IMR-90 (cell line): ENCODE data around the gene ASB16. TPM values are rescaled to one million over a fixed set of nuclear protein-coding genes. Genes with fewer than 3 reads are reported as not detected.
A peak's percentile ranks its signal among the peaks of the same experiment; 100 is the strongest.

Experiments
- ATAC-seq: fragments of 200-7000 bp; cut with Tn5 transposase; 2 replicates; pipeline ENCODE4 v1.9.1; 2020; ENCODE audit warnings: low read depth, mild to moderate bottlenecking, moderate library complexity
- BruUV-seq: library from RNA; stranded (reverse); fragments of 400-500 nt; replicated peaks from 2 replicates; lab custom pipeline; 2021; lab: Mats Ljungman, UMichigan
- CTCF ChIA-PET: fragments of 300-600 bp; formaldehyde crosslinking; extraction: SDS; loops from one replicate; lab custom pipeline; 2021; ENCODE audit warnings: antibody characterized with exemption; lab: Yijun Ruan, JAX
- POLR2A ChIA-PET: fragments of 300-600 bp; sonication (Branson Sonifier 250); formaldehyde crosslinking; loops from one replicate; lab custom pipeline; 2022; ENCODE audit warnings: antibody characterized with exemption; ENCODE audit not compliant: unreplicated experiment; lab: Charles Lee
- DNase-seq: peaks from one replicate; pipeline ENCODE4 v3.0.0; 2013
- H2AFZ ChIP-seq: replicated peaks from 2 replicates; pipeline ENCODE3; 2013; ENCODE audit warnings: low read length, mild to moderate bottlenecking; ENCODE audit not compliant: poor library complexity
- H2AK5ac ChIP-seq: 2 replicates; pipeline ENCODE4 v1.6.1; 2013; ENCODE audit warnings: low read depth, low read length, inconsistent platforms
- H2AK9ac ChIP-seq: replicated peaks from 2 replicates; pipeline ENCODE3; 2013; ENCODE audit warnings: mild to moderate bottlenecking, low read depth, low read length, moderate library complexity; ENCODE audit not compliant: poor library complexity
- H2BK120ac ChIP-seq: 2 replicates; pipeline ENCODE4 v1.6.1; 2013; ENCODE audit warnings: low read depth, low read length, inconsistent platforms
- H2BK15ac ChIP-seq: 3 replicates; pipeline ENCODE4 v1.6.1; 2013; ENCODE audit warnings: low read depth, low read length, inconsistent platforms
- H2BK20ac ChIP-seq: 2 replicates; pipeline ENCODE4 v1.6.1; 2013; ENCODE audit warnings: low read depth, mild to moderate bottlenecking, inconsistent platforms, low read length, moderate library complexity
- H2BK5ac ChIP-seq: 2 replicates; pipeline ENCODE4 v1.6.1; 2013; ENCODE audit warnings: mild to moderate bottlenecking, low read depth, low read length, inconsistent platforms; ENCODE audit not compliant: poor library complexity, severe bottlenecking
- H3K14ac ChIP-seq: replicated peaks from 2 replicates; pipeline ENCODE4 v1.6.1; 2013; ENCODE audit warnings: low read depth, low read length, inconsistent platforms
- H3K18ac ChIP-seq: 2 replicates; pipeline ENCODE4 v1.6.1; 2013; ENCODE audit warnings: low read depth, low read length, control low read depth
- H3K23ac ChIP-seq: 2 replicates; pipeline ENCODE4 v1.6.1; 2013; ENCODE audit warnings: low read depth, low read length, inconsistent platforms
- H3K27ac ChIP-seq: 2 replicates; pipeline ENCODE4 v1.5.1; 2013; ENCODE audit warnings: mild to moderate bottlenecking, control low read depth, low read length; ENCODE audit not compliant: insufficient read depth
- H3K27me3 ChIP-seq: 2 replicates; pipeline ENCODE4 v1.6.1; 2013; ENCODE audit warnings: low read length; ENCODE audit not compliant: control insufficient read depth, insufficient read depth
- H3K36me3 ChIP-seq: 2 replicates; pipeline ENCODE4 v1.6.1; 2013; ENCODE audit warnings: low read length, mixed read lengths; ENCODE audit not compliant: control insufficient read depth, insufficient read depth
- H3K4ac ChIP-seq: 2 replicates; pipeline ENCODE4 v1.6.1; 2013; ENCODE audit warnings: low read depth, low read length, inconsistent platforms
- H3K4me1 ChIP-seq: 2 replicates; pipeline ENCODE4 v1.6.1; 2013; ENCODE audit warnings: low read length, mixed read lengths; ENCODE audit not compliant: control insufficient read depth, insufficient read depth
- H3K4me2 ChIP-seq: 2 replicates; pipeline ENCODE4 v1.6.1; 2013; ENCODE audit warnings: low read depth, mild to moderate bottlenecking, control low read depth, low read length, moderate library complexity
- H3K4me3 ChIP-seq: 2 replicates; pipeline ENCODE4 v1.5.1; 2013; ENCODE audit warnings: low read depth, mild to moderate bottlenecking, control low read depth, low read length, moderate library complexity; ENCODE audit not compliant: insufficient read depth
- H3K56ac ChIP-seq: 2 replicates; pipeline ENCODE4 v1.6.1; 2013; ENCODE audit warnings: low read length, inconsistent platforms; ENCODE audit not compliant: insufficient read depth; ENCODE audit errors: extremely low read depth
- H3K79me1 ChIP-seq, 2 experiments: 2 replicates each; pipeline ENCODE4 v1.6.1; 2013; ENCODE audit warnings: low read length in 2 of 2, inconsistent platforms in 1 of 2, low read depth in 1 of 2
- H3K9ac ChIP-seq: 2 replicates; pipeline ENCODE4 v1.6.1; 2013; ENCODE audit warnings: low read depth, low read length, control low read depth
- H3K9me1 ChIP-seq: 2 replicates; pipeline ENCODE4 v1.6.1; 2013; ENCODE audit warnings: low read length, inconsistent platforms; ENCODE audit not compliant: insufficient read depth
- H3K9me3 ChIP-seq: 2 replicates; pipeline ENCODE4 v1.6.1; 2013; ENCODE audit warnings: low read length; ENCODE audit not compliant: control insufficient read depth, insufficient read depth
- H4K20me1 ChIP-seq: 2 replicates; pipeline ENCODE4 v1.6.1; 2013; ENCODE audit warnings: low read length, inconsistent platforms; ENCODE audit not compliant: insufficient read depth
- H4K5ac ChIP-seq: 2 replicates; pipeline ENCODE4 v1.6.1; 2013; ENCODE audit warnings: mild to moderate bottlenecking, low read depth, low read length, control low read depth
- H4K8ac ChIP-seq, 2 experiments: 2 replicates each; pipeline ENCODE4 v1.6.1; 2013; ENCODE audit warnings: low read depth in 2 of 2, low read length in 2 of 2, control low read depth in 1 of 2, inconsistent platforms in 1 of 2
- H4K91ac ChIP-seq: 2 replicates; pipeline ENCODE4 v1.6.1; 2013; ENCODE audit warnings: low read depth, low read length, inconsistent platforms; ENCODE audit not compliant: insufficient read depth
- BHLHE40 ChIP-seq: fragments of 150-350 bp; IDR thresholded peaks from 2 replicates; pipeline ENCODE4 v1.6.1; 2016; ENCODE audit warnings: mild to moderate bottlenecking, low read depth, low read length
- CEBPB ChIP-seq: IDR thresholded peaks from 2 replicates; pipeline ENCODE4 v1.6.1; 2012; ENCODE audit warnings: low read depth, low read length, improper control_type of control experiment
- CTCF ChIP-seq: conservative IDR thresholded peaks from 2 replicates; pipeline ENCODE4 v1.5.1; 2012; ENCODE audit warnings: mild to moderate bottlenecking, low read depth, low read length, improper control_type of control experiment
- ELK1 ChIP-seq: fragments of 150-350 bp; IDR thresholded peaks from 2 replicates; pipeline ENCODE4 v1.6.1; 2016; ENCODE audit warnings: low read depth, mild to moderate bottlenecking, low read length, moderate library complexity, borderline replicate concordance
- MAFK ChIP-seq: IDR thresholded peaks from 2 replicates; pipeline ENCODE4 v1.6.1; 2012; ENCODE audit warnings: low read depth, low read length, improper control_type of control experiment
- MXI1 ChIP-seq: IDR thresholded peaks from 2 replicates; pipeline ENCODE4 v1.6.1; 2012; ENCODE audit warnings: low read depth, mild to moderate bottlenecking, low read length, moderate library complexity, borderline replicate concordance
- NFE2L2 ChIP-seq: fragments of 150-350 bp; IDR thresholded peaks from 2 replicates; pipeline ENCODE4 v1.6.1; 2016; ENCODE audit warnings: low read depth, mild to moderate bottlenecking, low read length
- RAD21 ChIP-seq: IDR thresholded peaks from 2 replicates; pipeline ENCODE4 v1.6.1; 2012; ENCODE audit warnings: low read length, improper control_type of control experiment
- SMC3 ChIP-seq: fragments of 150-350 bp; IDR thresholded peaks from 2 replicates; pipeline ENCODE4 v1.6.1; 2016; ENCODE audit warnings: low read depth, mild to moderate bottlenecking, antibody characterized with exemption, low read length, moderate library complexity
- WGBS, 2 experiments: methylation state at CpG; one replicate each; pipeline versions ENCODE4 v1.1.5 to v1.1.7; 2013; ENCODE audit warnings: missing lambda C conversion rate in 2 of 2; ENCODE audit not compliant: insufficient read length in 1 of 2; ENCODE audit errors: extremely low coverage in 2 of 2; 5-methylcytosine and 5-hydroxymethylcytosine counted together
- dilution Hi-C: fragments of 300-500 bp; cut with HindIII; formaldehyde crosslinking; loops from one replicate; pipeline ENCODE4 v1.14.3; 2018; ENCODE audit warnings: low sequenced_read_pairs; ENCODE audit not compliant: unreplicated experiment
- in situ Hi-C: fragments of 300-500 bp; cut with MboI; formaldehyde crosslinking; loops from 3 replicates; pipeline ENCODE4 v1.14.3; 2019; ENCODE audit warnings: low sequenced_read_pairs, inconsistent platforms, mixed read lengths
- intact Hi-C: fragments of 100-400 bp; cut with micrococcal nuclease; formaldehyde crosslinking; loops from 2 replicates; pipeline ENCODE4 v1.10.0; 2022
- polyA plus RNA-seq, 3 experiments: library from polyadenylated mRNA; depleted of rRNA; stranded (reverse); fragments of >200 nt; gene quantifications; 2 replicates each; pipeline ENCODE4 v1.2.3, GENCODE V29; 2012; ENCODE audit warnings: low replicate concordance in 1 of 3
- total RNA-seq: library from RNA; depleted of rRNA; stranded (reverse); fragments of >200 nt; gene quantifications from 2 replicates; pipeline ENCODE4 v1.2.3, GENCODE V29; 2012

Gene ASB16
- total and polyA plus RNA-seq, 2 of the 4 experiments (the other 2 are of a cell fraction), result 0.05 TPM; not detected in 1

GRCh38 chr17:44171931-44172455 is 1.5 kb downstream of the ASB16 start:
- intact Hi-C loops (no loop called here), in situ Hi-C loops (no loop called here), dilution Hi-C loops (no loop called here)
- Histone ChIP-seq H3K4me2 (no peak overlapping the region), H3K9ac (no peak overlapping the region), H3K23ac (no peak overlapping the region), H3K4me3 (no peak overlapping the region), H3K14ac (no peak overlapping the region), H4K5ac (no peak overlapping the region), H4K91ac (no peak overlapping the region), H3K27me3 (no peaks in the 10 kb centered on the region), H2BK20ac (no peak overlapping the region), H2BK5ac (no peak overlapping the region), H3K56ac (no peak overlapping the region), H3K18ac (no peak overlapping the region), H3K4me1 (peaks cover 11% of the 10 kb centered on the region), H3K79me1 (peaks cover 0 to 5% of the 10 kb centered on the region in 2 experiments; a peak in 1 of 4 replicates), H2AK5ac (peak overlapping the region; percentile 4; the same call in 1 of the 2 replicates), H4K20me1 (no peaks in the 10 kb centered on the region), H2BK120ac (no peak overlapping the region), H2BK15ac (no peak overlapping the region), H3K27ac (no peak overlapping the region), H3K9me3 (no peaks in the 10 kb centered on the region), H2AFZ (no peak overlapping the region), H3K9me1 (peaks cover 3% of the 10 kb centered on the region), H2AK9ac (no peak overlapping the region), H3K4ac (no peak overlapping the region), H4K8ac (no peak overlapping the region), H3K36me3 (peaks cover 5% of the 10 kb centered on the region)
- WGBS, 2 experiments, result 74% methylated on average over 6 of the region's 17 CpGs; no CpG with 5 or more reads in 1 of the 2 experiments
- POLR2A ChIA-PET, result no interaction called here
- TF ChIP-seq MXI1 (no peak), NFE2L2 (no peak), BHLHE40 (no peak), CTCF (no peak), SMC3 (no peak), CEBPB (no peak), MAFK (no peak), ELK1 (no peak), RAD21 (no peak)
- CTCF ChIA-PET, result no interaction called here
- BruUV-seq, result no TSS peak
- no peak for ATAC-seq
- DNase-seq, result no peak
